ENCODE measurements around the gene DIO1.

DIO1 gene

GRCh38 chr1:53945433-53946251, 51.7 kb downstream of the DIO1 start, which contains the start of gene IFT25:
Gene IFT25 (minus strand): TSS chr1:53945699. CDS start chr1:53940082, 5,617 bp downstream.
- H3K4me3 ChIP-seq (ENCODE audit: low read length): peak within 1 kb of the TSS; percentile 75
- DNase-seq (ENCODE audit: low read depth): peak; percentile 98
- TF ChIP-seq, protein P1, sequence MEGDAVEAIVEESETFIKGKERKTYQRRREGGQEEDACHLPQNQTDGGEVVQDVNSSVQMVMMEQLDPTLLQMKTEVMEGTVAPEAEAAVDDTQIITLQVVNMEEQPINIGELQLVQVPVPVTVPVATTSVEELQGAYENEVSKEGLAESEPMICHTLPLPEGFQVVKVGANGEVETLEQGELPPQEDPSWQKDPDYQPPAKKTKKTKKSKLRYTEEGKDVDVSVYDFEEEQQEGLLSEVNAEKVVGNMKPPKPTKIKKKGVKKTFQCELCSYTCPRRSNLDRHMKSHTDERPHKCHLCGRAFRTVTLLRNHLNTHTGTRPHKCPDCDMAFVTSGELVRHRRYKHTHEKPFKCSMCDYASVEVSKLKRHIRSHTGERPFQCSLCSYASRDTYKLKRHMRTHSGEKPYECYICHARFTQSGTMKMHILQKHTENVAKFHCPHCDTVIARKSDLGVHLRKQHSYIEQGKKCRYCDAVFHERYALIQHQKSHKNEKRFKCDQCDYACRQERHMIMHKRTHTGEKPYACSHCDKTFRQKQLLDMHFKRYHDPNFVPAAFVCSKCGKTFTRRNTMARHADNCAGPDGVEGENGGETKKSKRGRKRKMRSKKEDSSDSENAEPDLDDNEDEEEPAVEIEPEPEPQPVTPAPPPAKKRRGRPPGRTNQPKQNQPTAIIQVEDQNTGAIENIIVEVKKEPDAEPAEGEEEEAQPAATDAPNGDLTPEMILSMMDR (IDR thresholded peaks at IDR 0.05; ENCODE audit: insufficient read depth, low read depth, low read length, missing control alignments): no peak

DNA sequence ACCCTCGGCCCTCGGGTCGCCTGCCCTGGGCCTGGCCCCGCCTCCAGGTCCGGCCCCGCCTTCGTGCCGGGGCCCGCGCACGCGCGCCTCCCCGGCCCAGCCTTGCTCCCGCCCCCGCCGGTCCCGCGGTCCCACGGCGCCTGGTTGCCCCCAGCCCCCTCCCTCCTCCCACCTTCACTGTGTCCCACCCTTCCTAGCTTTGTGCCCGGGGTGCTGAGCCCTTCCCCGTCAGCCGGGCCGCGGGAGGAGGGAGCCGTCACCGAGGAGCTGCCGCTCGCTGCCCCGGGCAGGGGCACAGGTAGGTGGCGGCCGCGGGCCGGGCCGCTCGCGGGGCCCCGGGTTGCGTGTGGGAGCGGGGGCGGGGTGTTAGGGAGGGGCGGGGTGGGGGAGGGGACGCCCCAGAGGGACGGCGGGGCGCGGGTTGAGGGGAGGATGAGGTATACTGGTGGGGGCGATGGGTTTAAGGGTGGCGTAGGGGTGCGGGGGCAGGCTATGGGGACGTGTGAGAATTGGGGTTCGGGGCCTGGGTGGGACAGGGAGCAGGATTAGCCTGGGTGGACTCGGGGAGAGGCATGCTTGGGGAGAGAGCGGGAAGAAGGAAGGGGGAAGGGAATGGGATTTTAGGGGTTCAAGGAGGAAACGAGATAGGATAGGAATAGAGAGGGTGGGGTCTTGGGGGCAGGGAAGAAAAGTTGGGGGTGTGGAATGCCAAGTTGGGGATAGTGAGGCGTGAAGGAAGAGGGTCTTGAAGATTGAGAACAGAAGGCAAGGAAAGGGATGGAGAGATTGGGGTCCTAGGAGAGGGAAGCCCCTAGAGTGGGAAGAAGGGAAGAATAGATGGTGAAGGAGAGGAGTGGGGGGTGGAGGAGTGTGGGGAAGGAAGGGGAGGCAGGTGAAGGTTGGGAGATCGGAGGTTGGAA, 52.5 kb downstream of the DIO1 start, which contains the start of gene LRRC42:
LRRC42 (plus strand) TSS at position 99 of the 920 bp plus-strand sequence. CDS start 5,650 bp downstream, outside the sequence.
- TF ChIP-seq, protein P1 (IDR thresholded peaks at IDR 0.05; ENCODE audit: insufficient read depth, low read depth, low read length, missing control alignments): peak; percentile 15
- peak within 1 kb of the TSS; percentile 75 for H3K4me3 ChIP-seq (ENCODE audit: low read length)
- DNase-seq (ENCODE audit: low read depth): no peak

GRCh38 chr1:53947172-53947907, 53.4 kb downstream of the DIO1 start:
- no peak for DNase-seq (ENCODE audit: low read depth)
- H3K4me3 ChIP-seq (ENCODE audit: low read length): peak overlapping the region; percentile 59
- TF ChIP-seq, protein P1 (IDR thresholded peaks at IDR 0.05; ENCODE audit: insufficient read depth, low read depth, low read length, missing control alignments): no peak

- DNase-seq (ENCODE audit: low read depth): no peak
- TF ChIP-seq, protein P1 (IDR thresholded peaks at IDR 0.05; ENCODE audit: insufficient read depth, low read depth, low read length, missing control alignments): no peak
- no peak overlapping the region for H3K4me3 ChIP-seq (ENCODE audit: low read length)
Observed at GRCh38 chr1:53948291-53948690, 54.3 kb downstream of the DIO1 start.

- TF ChIP-seq, protein P1 (IDR thresholded peaks at IDR 0.05; ENCODE audit: insufficient read depth, low read depth, low read length, missing control alignments): peak; percentile 48
- peak; percentile 50 for DNase-seq (ENCODE audit: low read depth)
- H3K4me3 ChIP-seq (ENCODE audit: low read length): no peak overlapping the region
Observed at GRCh38 chr1:53949023-53949990, 55.3 kb downstream of the DIO1 start.
